ENCODE data around the gene DIP2C.

The DIP2C gene

DNA sequence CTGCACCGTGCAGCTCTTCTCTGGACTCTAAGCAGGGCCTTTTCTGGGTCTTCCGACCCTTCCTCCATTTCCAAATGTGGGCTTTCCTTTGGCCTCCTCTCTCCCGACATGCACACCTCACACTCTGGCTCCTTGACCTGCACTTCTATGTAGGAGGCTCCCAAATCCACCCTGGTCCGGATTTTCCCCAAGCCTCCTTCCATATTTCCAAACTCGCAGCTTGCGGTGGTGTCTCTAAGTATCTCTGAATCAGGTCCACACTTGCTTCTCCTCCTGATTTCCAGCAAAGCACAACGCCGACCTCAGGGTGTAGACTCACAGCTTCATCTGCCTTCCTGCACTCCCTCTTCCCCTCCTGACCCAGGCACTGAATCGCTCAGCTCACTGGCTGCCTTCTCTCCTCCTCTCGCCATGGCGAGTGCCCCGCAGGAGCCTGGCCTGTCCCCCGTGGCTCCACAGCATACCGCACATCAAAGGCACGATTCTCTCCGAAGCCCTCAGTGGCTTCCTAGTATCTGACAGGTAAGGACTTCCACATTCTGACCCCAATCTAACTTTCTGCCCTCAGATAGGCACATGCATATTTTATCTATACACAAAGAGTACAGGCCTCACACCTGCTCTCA is 27.8 kb downstream of the DIP2C start:
- H3K27me3 ChIP-seq (ENCODE audit: insufficient read depth, low read length, poor library complexity, severe bottlenecking): no peaks in the 10 kb centered on the region
- H2AFZ ChIP-seq (ENCODE audit: low read length): no peak overlapping the region
- no peak overlapping the region for H3K4me3 ChIP-seq (ENCODE audit: low read length, poor library complexity, severe bottlenecking)
- no peaks in the 10 kb centered on the region for H3K9me3 ChIP-seq (ENCODE audit: insufficient read depth, low read depth, low read length)
- H3K36me3 ChIP-seq (ENCODE audit: insufficient read depth, low read length): no peaks in the 10 kb centered on the region
- H4K20me1 ChIP-seq (ENCODE audit: insufficient read depth, low read length, poor library complexity, severe bottlenecking): no peaks in the 10 kb centered on the region
- no peaks in the 10 kb centered on the region for H3K4me1 ChIP-seq (ENCODE audit: insufficient read depth, low read length, poor library complexity, severe bottlenecking)
- H3F3A ChIP-seq (ENCODE audit: low read depth): no peaks in the 10 kb centered on the region
- no peak overlapping the region for H3K4me2 ChIP-seq (ENCODE audit: low read depth, low read length, poor library complexity, severe bottlenecking)
- no peak overlapping the region for H3K9ac ChIP-seq (ENCODE audit: low read depth, low read length, poor library complexity, severe bottlenecking)
- H3K9me2 ChIP-seq (replicated peaks; ENCODE audit: low read depth, low read length): no peaks in the 10 kb centered on the region
- no peak for TF ChIP-seq EZH2phosphoT487 (IDR thresholded peaks at IDR 0.05; ENCODE audit: borderline replicate concordance)
- TF ChIP-seq, protein P1, sequence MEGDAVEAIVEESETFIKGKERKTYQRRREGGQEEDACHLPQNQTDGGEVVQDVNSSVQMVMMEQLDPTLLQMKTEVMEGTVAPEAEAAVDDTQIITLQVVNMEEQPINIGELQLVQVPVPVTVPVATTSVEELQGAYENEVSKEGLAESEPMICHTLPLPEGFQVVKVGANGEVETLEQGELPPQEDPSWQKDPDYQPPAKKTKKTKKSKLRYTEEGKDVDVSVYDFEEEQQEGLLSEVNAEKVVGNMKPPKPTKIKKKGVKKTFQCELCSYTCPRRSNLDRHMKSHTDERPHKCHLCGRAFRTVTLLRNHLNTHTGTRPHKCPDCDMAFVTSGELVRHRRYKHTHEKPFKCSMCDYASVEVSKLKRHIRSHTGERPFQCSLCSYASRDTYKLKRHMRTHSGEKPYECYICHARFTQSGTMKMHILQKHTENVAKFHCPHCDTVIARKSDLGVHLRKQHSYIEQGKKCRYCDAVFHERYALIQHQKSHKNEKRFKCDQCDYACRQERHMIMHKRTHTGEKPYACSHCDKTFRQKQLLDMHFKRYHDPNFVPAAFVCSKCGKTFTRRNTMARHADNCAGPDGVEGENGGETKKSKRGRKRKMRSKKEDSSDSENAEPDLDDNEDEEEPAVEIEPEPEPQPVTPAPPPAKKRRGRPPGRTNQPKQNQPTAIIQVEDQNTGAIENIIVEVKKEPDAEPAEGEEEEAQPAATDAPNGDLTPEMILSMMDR (conservative IDR thresholded peaks at IDR 0.05; ENCODE audit: low read length): no peak
- no peaks in the 10 kb centered on the region for H3K79me2 ChIP-seq (ENCODE audit: insufficient read depth, low read length)

DNA sequence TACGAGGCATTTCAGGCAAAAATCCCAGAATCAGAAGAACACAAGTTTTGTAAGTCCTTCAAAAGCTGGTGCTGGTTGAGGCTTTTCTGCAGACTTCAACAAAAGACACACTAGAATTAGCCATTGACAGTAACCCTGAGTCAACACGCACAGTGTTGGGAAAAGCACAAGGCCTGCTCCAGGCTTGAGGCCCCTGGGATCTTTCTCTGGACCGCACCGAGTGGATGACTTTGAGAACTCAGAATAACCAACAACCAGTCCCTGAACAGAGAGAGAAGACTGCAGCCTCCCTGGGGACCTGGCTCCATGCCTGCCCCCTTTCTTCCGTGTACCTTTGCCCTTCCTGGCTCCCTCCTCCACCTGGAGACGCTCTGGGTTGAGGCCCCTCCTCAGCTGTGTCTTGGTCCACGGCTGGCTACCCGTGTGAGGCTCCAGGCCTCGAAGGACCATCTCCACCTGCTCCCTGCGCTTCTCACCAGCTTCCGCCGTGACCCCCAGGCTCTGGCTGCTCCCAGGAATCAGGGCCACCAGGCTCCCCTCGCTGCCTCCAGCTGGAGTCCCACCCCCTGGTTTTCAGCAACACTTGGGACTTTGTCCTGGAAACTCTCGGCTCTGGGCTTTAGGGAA is 28.4 kb downstream of the DIP2C start:
- H3K79me2 ChIP-seq (ENCODE audit: insufficient read depth, low read length): no peaks in the 10 kb centered on the region
- H4K20me1 ChIP-seq (ENCODE audit: insufficient read depth, low read length, poor library complexity, severe bottlenecking): no peaks in the 10 kb centered on the region
- TF ChIP-seq EZH2phosphoT487 (IDR thresholded peaks at IDR 0.05; ENCODE audit: borderline replicate concordance): no peak
- no peaks in the 10 kb centered on the region for H3K9me3 ChIP-seq (ENCODE audit: insufficient read depth, low read depth, low read length)
- H3K27me3 ChIP-seq (ENCODE audit: insufficient read depth, low read length, poor library complexity, severe bottlenecking): no peaks in the 10 kb centered on the region
- H3K4me2 ChIP-seq (ENCODE audit: low read depth, low read length, poor library complexity, severe bottlenecking): no peak overlapping the region
- H2AFZ ChIP-seq (ENCODE audit: low read length): no peak overlapping the region
- H3K4me3 ChIP-seq (ENCODE audit: low read length, poor library complexity, severe bottlenecking): no peak overlapping the region
- no peaks in the 10 kb centered on the region for H3K36me3 ChIP-seq (ENCODE audit: insufficient read depth, low read length)
- no peaks in the 10 kb centered on the region for H3K4me1 ChIP-seq (ENCODE audit: insufficient read depth, low read length, poor library complexity, severe bottlenecking)
- no peaks in the 10 kb centered on the region for H3K9me2 ChIP-seq (replicated peaks; ENCODE audit: low read depth, low read length)
- no peaks in the 10 kb centered on the region for H3F3A ChIP-seq (ENCODE audit: low read depth)
- no peak overlapping the region for H3K9ac ChIP-seq (ENCODE audit: low read depth, low read length, poor library complexity, severe bottlenecking)

DNA sequence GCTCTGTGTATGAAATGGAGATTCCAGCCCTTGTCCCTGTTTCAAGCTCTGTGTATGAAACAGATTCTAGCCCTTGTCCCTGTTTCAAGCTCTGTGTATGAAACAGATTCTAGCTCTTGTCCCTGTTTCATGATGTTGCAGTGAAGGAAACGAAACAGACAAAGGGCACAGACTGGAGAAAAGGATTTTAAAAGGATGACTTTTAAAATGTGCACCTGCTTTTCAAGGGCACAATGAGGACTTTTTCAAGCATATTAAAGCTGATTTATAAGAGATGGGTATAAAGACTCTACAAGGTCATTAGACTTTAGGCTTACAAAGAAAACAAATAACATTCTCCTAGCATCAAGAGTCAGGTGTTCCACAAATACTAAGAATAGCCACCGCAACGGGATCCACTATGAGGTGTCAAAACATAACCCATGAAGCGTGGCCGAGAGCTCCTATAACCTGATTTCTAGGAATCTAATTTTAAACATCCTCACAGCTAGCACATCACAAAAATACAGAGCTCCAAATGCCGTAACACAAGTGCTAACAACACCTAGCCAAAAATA is 29.0 kb downstream of the DIP2C start:
- no peaks in the 10 kb centered on the region for H3K4me1 ChIP-seq (ENCODE audit: insufficient read depth, low read length, poor library complexity, severe bottlenecking)
- H4K20me1 ChIP-seq (ENCODE audit: insufficient read depth, low read length, poor library complexity, severe bottlenecking): no peaks in the 10 kb centered on the region
- H3K36me3 ChIP-seq (ENCODE audit: insufficient read depth, low read length): no peaks in the 10 kb centered on the region
- no peaks in the 10 kb centered on the region for H3K27me3 ChIP-seq (ENCODE audit: insufficient read depth, low read length, poor library complexity, severe bottlenecking)
- no peaks in the 10 kb centered on the region for H3F3A ChIP-seq (ENCODE audit: low read depth)
- H3K9ac ChIP-seq (ENCODE audit: low read depth, low read length, poor library complexity, severe bottlenecking): no peak overlapping the region
- H3K79me2 ChIP-seq (ENCODE audit: insufficient read depth, low read length): no peaks in the 10 kb centered on the region
- no peak for TF ChIP-seq EZH2phosphoT487 (IDR thresholded peaks at IDR 0.05; ENCODE audit: borderline replicate concordance)
- TF ChIP-seq, protein P1 (conservative IDR thresholded peaks at IDR 0.05; ENCODE audit: low read length): no peak
- no peak overlapping the region for H2AFZ ChIP-seq (ENCODE audit: low read length)
- H3K9me2 ChIP-seq (replicated peaks; ENCODE audit: low read depth, low read length): no peaks in the 10 kb centered on the region
- H3K4me2 ChIP-seq (ENCODE audit: low read depth, low read length, poor library complexity, severe bottlenecking): no peak overlapping the region
- no peaks in the 10 kb centered on the region for H3K9me3 ChIP-seq (ENCODE audit: insufficient read depth, low read depth, low read length)
- H3K4me3 ChIP-seq (ENCODE audit: low read length, poor library complexity, severe bottlenecking): no peak overlapping the region

Measured in Loucy (cell line).